HL-60 (cell line): ENCODE results near the gene ANKRD6.

ENCODE experiments used
- CTCF ChIP-seq: IDR thresholded peaks from one replicate; pipeline ENCODE4 v1.5.1; 2011; ENCODE audit warnings: low read length, control low read depth, inconsistent platforms; ENCODE audit not compliant: insufficient read depth
- GABPA ChIP-seq: IDR thresholded peaks from 2 replicates; pipeline ENCODE4 v1.6.1; 2012; ENCODE audit warnings: low read depth
- POLR2AphosphoS5 ChIP-seq: IDR thresholded peaks from 2 replicates; pipeline ENCODE4 v1.6.1; 2012; ENCODE audit warnings: low read depth
- REST ChIP-seq: IDR thresholded peaks from 2 replicates; pipeline ENCODE4 v1.6.1; 2012; ENCODE audit warnings: low read depth; ENCODE audit not compliant: insufficient replicate concordance

- TF ChIP-seq CTCF (no peak), POLR2AphosphoS5 (no peak), GABPA (no peak), REST (no peak)
Observed at GRCh38 chr6:89678531-89678930, 245.6 kb downstream of the ANKRD6 start.
